HG03354 (cell line): ENCODE measurements around the gene VPS29.
A peak's percentile ranks its signal among the peaks of the same experiment; 100 is the strongest.
"Not testable (repeated sequence)": the region's sequence is repeated elsewhere in the genome, so short reads cannot be mapped to it uniquely, and the experiment has no call there.

Experiments used
- ATAC-seq: cut with Tn5 transposase; IDR thresholded peaks from one replicate; pipeline ENCODE4 v1.9.1; 2021; ENCODE audit warnings: mild to moderate bottlenecking; ENCODE audit not compliant: unreplicated experiment, poor library complexity, severe bottlenecking

VPS29 gene

DNA sequence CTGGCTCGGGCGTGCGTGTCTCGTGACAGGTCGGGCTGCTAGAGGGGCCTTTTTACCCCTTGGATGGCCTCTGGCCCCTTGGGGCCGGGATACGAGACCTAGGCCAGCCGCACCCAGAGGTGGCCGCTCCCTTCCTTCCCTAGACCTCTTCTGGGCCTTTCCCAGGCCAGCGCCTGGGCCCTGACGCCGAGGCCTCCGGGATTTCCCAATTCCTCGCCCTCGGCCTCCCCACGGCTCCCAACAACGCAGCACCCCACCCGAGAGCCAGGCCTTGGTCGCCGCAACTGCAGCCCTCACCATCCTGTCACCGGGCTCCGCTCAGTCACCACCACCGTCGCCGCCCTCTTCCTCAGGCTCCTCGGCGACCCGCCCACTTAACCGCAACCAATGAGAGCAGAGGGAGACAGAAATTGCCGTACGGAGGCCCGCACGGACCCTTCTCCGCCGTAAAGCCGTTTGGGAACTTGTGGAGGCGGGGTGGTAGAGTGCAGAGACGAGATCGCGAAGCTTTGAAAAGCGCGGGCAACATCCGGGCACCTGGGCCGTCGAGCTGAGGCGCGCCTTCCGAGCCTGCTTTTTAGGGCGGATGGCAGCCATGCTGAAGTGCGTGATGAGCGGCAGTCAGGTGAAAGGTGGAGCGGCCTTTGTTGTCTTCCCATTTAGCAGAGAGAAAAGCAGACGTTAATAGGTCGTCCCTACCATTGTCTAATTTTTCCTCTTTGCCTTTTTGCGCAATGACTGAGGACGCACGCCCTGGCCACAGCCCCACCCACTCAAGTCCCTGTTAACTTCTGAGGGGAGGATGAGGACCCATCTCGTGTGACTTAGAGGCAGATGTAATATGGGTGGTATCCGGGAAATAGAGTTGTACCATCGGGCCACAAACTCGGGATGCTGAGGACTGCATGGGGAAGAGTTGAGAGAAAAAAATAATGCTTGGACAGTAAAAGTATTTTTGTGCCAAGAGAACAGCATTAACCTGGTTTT, at the start of gene VPS29, which contains the start of gene RAD9B:
VPS29 (minus strand) TSS at position 360 of the 987 bp plus-strand sequence; CDS start at position 300, 60 bp downstream.
RAD9B (plus strand) TSS at position 580 of the 987 bp plus-strand sequence; CDS start at position 587, 7 bp downstream.
- peak; percentile 95 for ATAC-seq

DNA sequence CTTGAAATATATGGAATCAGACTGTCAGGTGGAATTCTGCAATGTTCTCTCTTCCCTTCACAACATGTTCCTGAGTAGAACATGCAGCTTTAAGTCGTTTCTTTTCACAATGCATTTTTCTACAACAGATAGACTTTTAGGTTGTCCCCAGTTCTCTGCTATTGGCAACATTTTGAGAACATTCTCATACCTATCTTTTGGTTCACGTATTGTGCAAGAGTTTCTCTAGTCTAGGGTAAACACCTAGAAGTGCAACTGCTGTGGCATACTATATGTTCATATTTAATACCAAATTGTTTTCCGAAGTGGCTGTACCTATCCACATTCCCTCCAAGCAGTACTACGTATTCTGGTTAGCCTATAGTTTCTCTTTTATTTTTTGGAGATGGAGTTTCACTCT, 49.1 kb upstream of the VPS29 start:
- ATAC-seq: no peak

DNA sequence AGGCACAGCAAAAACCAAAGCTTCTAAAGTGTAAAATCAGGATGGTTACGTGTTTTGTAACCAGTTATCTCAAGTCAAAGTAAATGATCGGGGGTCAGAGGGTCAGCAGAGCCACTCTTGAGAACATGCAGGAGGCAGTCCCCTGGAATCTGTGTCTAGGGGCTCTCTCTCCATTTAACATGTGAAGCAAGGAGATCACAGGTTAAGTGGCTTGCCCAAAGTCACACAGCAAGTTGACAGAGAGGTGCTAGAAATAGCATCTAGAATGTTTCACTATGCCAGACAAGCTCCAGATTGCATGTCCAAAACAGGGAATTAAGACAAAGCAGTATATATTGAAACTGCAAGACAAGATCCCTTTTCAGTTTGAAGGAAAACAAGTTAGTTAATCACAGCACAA, 47.8 kb upstream of the VPS29 start:
- no peak for ATAC-seq

DNA sequence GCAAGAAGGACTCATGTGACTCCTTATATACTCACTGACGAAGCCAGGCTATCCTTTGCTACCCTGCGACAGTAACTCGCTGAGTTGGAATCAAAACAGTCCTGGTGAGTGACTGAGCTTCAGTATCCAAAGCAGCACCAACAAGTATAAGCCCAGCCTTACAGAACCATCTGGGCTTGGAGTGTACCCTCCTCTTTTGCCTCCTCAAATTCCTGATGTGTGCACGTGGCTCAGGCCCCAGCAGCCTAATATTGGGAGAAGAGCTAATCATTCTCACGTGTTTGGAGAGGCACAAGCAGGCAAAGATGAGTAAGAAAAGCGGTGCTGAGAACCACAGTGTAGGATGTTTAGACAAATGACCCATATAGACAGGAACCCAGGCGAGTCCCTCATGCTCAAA, 46.8 kb upstream of the VPS29 start:
- ATAC-seq: no peak

DNA sequence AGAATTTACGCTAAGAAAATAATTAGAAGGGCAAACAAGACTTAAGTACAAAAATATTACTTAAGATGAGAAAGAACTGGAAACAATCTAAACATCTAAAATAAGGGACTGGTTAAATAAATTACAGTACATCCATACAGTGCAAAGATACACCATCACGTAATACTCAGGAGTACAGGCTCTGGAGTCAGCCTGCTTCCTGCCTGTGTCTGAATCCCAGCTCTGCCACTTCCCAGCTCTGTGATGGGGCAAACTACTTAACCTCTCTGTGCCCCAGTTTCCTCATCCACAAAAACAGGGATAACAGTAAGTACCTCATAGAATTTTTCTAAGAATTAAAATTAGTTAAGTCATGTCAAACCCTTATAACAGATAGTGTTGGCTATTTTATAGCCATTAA, 45.2 kb upstream of the VPS29 start:
- ATAC-seq: no peak

DNA sequence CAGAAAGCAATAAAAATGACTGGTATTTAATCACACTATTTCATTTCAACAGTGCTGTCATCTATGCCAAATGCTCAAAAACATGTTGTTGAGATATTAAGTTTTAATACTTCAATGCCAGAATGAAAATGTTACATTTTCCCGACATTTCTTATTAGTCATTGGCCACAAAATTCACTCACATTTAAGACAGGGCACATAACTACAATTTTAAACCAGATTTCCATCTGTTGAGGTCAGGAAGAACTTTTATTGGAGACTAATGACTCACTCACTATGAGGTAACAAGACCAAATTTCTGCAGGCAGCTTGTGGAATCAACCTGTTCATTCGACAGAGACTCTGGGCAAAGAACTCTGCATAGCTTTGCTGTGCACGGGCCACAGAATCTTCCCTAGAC, 44.4 kb upstream of the VPS29 start:
- ATAC-seq: no peak

DNA sequence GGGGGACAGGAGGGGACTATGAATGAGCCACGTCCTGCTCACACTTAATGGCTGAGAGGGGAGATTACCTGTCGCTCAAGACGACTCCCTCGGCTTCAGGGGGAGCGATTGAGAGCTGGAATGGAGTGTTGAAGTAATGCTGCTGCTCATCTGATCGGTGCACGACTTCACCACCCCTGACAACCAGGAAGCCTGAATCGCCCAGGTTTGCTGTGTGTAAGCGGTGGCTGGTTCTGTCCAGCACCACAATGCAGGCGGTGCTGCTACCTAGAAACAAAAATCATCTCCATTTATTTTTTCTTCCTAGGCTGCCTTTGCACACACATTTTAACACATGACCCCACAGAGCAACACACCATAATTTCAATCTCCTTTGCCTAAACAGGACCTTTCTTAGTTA, 43.9 kb upstream of the VPS29 start:
- no peak for ATAC-seq

DNA sequence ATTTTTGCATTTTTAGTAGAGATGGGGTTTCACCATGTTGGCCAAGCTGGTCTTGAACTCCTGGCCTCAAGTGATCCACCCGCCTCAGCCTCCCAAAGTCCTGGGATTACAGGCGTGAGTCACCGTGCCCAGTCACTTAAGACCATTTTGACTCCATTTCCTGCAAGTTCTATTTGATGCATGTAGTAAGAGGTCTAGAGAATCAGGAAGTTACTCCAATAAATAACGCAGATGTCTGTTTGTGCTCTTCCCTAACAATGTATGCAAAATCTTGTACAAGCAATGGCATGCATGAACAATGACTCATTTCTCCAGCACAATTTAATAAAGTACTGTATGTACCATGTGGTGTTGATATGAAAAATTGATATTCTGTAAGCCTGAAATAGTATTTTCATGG, 43.3 kb upstream of the VPS29 start:
- ATAC-seq: not testable (repeated sequence)

DNA sequence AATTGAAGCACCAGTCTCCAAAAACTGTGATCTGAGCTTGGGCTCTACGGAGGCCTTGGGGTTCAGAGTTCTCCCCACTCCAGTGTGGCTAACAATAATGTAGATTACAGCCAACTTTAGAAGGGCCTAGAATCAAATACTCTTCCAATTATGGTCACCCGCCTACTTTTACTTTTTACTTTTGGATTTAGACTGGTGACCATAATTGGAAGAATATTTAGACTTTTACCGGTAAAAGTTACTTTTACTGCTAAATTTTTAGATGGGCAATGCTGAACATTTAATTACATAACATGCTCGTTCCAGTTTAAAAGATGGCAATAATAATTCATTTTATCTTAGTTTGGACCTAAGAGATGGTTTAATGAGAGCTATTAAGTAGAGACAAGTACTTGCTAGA, 42.1 kb upstream of the VPS29 start:
- no peak for ATAC-seq

DNA sequence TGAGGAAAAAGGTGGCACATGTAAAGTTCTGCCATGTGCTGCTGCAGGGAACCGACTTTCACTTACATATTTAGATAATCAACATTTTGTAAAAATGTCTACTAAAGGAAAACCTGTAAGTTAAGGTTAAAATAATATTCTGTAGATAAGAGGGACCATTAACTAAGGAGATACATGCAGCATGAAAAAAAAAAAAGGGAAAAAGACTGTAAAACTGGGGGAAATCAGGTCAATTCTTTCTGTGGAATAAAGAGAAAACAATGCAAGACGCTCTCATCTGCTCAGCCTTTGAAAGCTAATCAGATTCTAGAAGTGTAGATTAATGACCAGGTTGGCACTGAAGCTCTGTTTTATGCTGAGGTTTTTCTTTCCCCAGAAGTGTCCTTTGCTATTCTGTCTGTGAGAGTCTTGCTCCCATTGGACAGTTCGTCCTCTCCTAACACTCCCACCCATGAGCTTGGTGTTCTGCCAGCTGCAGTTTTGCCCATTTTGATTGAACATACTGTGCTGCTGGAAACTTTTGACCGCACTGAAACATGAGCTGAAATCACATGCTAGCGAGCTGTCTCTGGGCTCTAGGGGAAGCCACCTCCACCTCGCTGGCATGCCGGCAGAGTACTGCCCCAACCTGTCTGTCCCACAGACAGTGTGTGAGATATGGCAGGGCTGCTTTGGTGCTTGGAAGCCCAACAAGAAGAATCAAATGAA, 41.5 kb upstream of the VPS29 start:
- ATAC-seq: no peak

DNA sequence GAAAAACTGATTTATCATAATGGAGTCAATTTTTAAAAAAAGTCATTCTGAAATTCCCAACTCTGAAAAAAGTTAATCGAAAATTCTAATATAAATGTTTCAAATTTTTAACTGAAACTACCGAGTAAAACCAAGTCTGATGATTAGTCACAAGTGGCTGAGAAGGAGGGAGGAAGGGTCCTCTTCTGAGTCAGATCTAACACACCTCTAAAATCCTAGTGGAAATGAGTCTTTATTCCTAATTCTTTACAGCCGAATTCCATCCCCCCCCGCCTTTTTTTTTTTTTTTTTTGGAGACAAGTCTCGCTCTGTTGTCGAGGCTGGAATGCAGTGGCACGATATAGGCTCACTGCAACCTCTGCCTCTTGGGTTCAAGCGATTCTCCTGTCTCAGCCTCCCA, 38.1 kb upstream of the VPS29 start:
- ATAC-seq: no peak

DNA sequence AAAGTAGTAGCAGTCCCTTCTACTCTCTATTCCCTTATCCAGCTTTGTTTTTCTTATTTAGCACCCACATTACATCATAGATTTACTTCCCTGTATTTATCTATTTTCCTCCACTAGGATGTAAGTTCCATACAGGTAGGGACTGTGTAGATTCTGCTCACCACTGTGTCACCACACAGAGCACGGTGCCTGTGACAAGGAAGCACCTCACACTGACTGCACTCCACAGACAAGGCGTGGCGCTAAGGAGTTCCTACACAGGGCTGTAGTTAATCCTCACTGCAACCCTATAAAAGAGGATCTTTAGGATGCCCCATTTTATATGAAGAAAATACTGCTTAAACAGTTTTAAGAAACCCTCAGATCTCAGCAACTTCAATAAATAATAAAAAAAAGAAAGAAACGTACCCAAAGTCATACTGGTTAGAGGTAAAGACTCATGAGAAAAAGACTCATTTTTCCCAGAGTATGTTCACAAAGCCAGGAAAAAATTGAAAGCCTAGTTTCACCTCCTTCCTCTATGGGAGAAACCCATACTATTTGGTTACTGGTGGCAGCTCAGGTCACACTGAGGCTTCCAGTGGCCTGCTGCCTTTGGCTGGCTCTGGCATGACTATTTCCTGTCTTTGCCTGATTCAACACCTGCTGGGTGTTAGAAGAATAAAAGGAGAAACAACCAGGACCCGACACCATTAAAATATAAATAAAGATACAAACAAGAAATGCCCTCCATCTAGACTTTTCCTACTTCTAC, 37.1 kb upstream of the VPS29 start:
- no peak for ATAC-seq

DNA sequence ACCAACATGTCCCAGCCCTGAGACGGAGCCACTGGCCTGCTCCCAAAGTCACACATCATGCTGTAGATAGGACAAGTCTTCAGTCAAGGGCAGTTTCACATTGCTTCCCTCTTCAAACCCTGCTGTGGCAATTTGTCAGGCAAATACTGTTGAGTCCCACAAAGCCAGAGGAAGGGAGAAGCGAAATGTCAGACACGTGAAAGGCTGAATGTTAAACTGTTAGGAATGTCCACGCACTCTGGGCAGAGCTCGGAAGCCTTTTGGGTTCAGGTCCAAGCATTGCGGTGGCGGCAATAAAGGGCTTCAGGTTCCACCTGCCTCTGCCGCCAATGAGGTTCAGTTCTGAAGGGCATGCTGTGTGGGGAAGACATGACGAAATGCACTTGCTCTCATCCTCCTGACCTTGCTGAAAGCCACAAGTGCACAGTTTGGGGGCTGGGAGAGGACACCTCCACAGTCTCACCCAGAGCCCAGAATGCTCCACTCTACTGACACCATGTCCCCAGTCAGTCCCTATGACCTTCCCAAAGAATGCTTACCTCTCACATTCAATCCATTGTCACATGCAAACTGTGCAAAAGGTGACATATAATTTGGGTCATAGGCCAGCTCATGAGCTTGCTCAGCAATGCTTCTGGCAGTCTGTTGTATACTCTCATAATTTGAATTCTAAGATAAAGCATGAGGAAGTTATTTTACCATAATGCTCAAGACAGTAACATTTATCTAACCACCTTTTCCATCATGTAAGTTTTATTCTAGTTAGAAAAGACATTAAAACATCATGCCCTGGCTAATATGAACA, 35.9 kb upstream of the VPS29 start:
- no peak for ATAC-seq

DNA sequence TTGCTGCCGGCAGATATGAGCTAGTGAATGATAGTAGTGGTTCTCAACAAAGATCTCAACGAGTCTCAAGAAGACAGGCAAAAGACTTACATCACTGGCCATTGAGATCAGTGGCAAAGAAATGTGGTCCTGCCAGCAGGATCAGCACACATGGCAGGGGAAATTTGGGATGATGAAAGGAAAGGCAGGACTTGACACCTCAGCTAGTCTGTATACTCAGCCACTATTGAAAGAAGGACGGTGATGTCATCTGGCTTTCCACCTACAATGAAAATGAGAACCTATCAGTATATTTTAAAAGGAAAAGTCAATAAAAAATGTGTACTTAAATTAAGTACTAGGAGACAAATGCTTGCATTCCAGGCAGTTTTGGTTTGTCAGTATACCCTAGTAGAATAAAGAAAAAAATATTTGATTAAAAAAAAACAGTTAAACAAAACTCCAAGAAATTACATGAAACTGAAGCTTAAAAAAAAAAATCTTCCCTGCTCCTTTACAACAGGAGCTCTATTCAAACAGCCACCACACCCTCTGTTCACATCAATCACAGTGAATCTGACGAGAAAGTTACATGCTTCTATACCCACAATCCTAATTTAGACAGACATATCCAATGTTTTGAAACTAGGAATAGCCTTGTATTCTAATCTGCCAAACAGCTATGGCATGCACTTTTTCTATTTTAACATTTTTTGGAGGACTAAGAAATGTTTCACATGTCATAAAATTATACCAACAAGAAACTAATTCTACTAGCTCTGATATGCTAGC, 35.1 kb upstream of the VPS29 start:
- no peak for ATAC-seq

DNA sequence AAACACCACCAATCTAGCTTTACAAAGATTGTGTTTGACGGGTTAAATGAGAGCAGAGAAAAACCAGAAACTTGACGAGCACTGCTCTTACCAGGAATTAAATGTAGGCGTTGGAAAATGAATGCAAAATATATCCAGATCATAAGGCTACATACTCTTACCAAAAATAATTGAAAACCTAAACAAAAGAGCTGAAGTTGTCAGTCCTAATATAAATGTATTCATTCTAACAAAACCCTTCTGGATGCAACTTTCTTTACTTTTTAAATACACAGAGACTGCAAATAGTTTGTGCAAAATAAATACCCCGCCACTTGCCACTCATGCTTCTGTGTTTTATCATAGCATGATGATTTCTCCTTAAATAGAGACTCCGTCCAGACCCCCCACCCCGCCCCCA, 32.9 kb upstream of the VPS29 start:
- no peak for ATAC-seq

DNA sequence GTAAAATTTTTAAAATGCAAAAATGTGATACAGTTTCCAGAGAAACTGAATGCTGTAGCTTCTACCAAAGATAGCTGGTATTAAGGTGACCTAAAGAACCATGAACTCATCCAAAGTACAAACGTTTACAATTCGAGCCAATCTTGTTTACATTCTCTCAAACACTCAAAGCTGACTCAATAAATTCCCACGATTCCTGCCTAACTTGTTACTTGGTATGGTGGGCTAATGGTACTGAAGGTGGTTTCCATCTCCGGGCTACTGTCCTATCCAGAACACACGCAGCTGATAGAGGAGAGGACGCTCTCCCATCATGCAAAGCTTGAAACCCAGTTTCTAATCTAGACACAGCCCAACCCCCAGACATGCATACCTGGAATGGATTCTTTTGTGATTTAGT, 31.7 kb upstream of the VPS29 start:
- ATAC-seq: no peak

DNA sequence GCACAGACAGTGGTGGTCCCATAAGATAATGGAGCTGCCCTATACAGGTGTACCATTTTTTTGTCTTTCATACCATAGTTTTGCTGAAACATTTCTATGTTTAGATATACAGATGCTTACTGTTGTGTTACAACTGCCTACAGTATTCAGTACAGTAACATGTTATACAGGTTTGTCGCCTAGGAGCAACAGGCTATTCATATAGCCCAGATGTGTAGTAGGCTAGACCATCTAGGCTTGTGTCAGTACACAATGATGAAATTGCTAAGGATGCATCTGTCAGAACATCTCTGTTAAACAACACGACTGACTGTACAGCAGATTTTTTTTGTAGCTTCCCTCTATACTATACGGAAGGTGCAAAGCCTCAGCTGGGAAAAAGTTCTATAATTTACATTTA, 30.7 kb upstream of the VPS29 start:
- no peak for ATAC-seq

DNA sequence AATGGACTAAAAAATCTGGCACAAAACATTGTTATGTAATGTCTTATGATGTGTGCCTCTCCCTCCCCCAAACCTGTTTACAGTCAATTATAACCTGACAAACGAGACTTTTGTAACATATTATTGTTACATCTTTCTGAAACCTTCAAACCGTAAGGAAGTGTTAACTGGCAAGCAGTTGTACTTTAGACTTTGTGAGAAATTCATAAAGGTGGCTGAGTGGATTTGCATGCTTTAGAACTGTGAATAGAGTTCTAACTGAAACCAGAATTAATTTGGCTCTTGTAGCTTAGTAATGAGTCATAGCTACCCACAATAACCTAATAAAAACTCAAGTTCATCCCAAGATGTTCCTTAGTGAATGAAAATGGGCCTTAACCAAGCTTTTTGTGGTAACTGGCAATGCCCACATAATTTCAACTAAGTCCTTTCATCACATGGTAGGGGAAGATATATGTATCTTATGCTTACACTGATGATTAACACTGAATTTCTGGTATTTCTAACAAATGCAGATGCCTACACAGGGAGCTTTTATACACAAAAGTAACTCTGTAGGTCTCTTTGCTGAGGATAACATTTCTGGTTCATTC, 29.9 kb upstream of the VPS29 start:
- peak; percentile 88 for ATAC-seq
